GM21723 (cell line): ENCODE results near the gene COL20A1.

Experiments
- ATAC-seq: cut with Tn5 transposase; IDR thresholded peaks from one replicate; pipeline ENCODE4 v1.9.1; 2021; ENCODE audit warnings: mild to moderate bottlenecking, moderate library complexity; ENCODE audit not compliant: unreplicated experiment

COL20A1 gene

GRCh38 chr20:63306673-63307537 is 13.9 kb downstream of the COL20A1 start:
- no peak for ATAC-seq

- no peak for ATAC-seq
Measured at GRCh38 chr20:63307538-63308217, 14.7 kb downstream of the COL20A1 start.

DNA sequence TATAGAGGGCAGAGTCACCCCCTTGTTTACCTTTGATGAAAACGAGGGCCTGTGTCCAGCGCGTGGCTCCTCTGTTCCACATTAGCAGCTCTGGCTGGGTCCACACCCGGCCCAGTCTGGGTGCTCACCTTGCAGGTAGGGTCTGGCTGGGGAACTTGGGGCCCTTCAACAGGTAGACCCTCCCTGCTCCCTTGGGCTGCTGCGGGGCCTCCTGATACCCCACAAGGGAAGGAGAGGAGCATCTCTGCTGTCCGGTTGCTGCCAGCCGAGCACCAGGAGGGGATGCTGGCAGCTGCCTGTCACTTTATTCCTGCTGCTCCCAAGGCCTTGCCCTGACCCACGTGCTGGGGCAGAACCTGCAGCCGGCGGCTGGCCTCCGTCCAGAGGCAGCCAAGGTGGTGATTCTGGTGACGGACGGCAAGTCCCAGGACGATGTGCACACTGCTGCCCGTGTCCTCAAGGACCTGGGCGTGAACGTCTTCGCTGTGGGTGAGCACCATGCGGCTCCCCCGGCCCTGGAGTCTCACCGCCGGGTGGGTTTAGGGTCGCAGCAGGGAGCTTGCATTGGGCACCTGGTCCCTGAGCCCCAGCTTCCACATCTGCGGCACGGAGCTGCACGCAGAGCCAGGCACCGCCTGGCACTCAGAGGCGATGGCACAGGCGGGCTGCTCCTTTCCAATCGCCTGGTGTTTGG is 15.4 kb downstream of the COL20A1 start:
- no peak for ATAC-seq

GRCh38 chr20:63309261-63310071 is 16.5 kb downstream of the COL20A1 start:
- no peak for ATAC-seq

- no peak for ATAC-seq
Measured at GRCh38 chr20:63310265-63310991, 17.4 kb downstream of the COL20A1 start.

DNA sequence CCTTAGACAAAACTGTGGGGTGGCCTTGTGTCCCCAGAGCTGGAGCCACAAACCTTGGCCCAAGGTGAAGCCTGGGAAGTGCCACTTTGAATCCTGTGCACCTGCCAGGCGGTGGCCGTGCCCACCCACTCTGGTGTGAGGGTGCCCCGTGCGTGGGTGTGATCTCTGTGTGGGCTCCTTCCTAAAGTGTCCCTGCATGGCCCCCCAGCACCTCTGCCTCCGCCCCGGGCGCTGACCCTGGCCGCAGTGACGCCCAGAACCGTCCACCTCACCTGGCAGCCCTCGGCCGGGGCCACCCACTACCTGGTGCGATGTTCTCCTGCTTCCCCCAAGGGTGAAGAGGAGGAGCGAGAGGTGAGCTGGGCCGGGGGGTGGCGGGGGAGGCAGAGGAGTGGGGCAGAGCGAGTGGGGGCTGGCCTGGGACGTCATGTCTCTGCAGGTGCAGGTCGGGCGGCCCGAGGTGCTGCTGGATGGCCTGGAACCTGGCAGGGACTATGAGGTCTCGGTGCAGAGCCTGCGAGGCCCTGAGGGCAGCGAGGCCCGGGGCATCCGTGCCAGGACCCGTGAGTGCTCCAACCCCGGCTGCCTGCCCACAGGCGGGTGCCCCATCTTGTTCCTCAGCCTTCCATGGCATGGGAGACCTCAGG is 18.3 kb downstream of the COL20A1 start:
- no peak for ATAC-seq

DNA sequence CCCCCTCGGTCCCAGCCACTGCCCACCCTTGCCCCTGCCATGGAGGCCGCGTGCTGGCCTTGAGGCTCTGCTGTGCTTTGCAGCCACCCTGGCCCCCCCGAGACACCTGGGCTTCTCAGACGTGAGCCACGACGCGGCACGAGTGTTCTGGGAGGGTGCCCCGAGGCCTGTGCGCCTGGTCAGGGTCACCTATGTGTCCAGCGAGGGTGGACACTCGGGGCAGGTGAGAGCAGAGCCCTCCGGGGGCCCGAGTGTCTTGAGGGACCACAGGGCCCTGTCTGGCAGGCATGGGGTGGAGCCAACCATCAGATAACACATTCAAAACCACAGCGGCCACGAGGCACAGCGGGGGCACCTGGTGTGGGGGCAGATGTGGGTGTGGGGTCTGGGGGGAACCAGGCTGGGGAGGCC is 18.9 kb downstream of the COL20A1 start:
- ATAC-seq: no peak

DNA sequence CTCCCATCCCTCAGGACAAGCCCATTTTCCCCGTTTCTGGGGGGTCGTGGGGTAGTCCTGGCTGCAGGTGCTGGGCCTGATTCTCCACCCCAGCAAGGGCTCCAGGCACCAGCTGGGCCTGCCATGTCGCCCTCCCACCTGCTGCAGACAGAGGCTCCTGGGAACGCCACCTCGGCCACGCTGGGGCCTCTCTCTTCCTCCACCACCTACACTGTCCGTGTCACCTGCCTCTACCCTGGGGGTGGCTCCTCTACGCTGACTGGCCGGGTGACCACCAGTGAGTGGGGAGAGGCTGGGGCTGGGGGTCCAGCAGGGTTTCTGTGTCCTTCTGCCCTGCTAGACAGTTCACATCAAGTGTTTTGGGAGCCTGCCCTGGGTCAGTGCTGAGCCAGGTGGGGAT is 19.3 kb downstream of the COL20A1 start:
- ATAC-seq: no peak

DNA sequence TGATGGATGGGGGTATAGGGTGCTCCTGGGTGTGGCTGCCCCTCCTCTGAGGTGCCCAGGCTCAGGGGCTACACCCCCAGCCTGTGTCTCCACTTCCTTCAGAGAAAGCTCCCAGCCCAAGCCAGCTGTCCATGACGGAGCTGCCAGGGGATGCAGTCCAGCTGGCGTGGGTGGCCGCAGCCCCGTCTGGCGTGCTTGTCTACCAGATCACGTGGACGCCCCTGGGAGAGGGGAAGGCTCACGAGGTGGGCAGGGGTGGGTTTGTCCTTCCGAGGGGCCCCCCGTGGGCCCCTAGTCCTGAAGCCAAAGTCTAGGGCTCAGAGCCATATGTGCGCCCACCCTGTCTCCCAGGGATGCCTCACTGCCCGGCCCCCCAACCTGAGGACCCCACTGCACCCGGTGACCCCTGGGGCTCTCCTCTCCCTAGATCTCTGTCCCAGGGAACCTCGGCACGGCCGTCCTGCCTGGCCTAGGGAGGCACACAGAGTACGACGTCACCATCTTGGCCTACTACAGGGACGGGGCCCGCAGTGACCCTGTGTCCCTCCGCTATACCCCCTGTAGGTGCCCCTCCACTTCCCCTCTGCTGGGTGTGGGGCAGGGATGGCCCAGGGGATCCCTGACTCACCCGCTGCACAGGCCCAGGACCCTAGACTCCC is 19.8 kb downstream of the COL20A1 start:
- no peak for ATAC-seq

DNA sequence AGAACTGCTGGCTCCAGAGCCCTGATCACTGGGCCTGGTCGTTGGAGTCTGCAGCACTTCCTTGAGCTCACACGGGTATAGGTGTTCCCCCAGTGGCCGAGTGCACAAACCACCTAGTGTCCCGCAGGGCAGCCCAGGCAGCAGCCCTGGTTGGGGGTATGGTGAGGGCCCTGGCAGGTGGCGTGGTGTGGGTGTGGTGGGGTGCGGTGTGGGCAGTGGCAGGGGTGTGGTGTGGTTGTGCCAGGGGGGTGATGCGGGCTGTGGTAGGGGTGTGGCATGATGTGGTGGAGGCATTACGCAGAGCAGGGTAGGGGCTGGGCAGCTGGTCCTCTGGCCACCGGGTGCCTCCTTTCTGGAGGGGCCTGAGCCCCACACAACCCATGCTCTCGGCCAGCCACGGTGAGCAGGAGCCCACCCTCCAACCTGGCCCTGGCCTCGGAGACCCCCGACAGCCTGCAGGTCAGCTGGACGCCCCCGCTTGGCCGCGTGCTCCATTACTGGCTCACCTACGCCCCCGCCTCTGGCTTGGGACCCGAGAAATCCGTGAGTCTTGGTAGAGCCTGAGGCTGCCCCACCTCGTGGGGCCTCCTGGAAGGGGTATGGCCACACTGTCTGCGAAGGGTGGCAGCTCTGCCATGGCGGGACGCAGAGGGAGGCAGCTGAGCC is 20.5 kb downstream of the COL20A1 start:
- no peak for ATAC-seq

DNA sequence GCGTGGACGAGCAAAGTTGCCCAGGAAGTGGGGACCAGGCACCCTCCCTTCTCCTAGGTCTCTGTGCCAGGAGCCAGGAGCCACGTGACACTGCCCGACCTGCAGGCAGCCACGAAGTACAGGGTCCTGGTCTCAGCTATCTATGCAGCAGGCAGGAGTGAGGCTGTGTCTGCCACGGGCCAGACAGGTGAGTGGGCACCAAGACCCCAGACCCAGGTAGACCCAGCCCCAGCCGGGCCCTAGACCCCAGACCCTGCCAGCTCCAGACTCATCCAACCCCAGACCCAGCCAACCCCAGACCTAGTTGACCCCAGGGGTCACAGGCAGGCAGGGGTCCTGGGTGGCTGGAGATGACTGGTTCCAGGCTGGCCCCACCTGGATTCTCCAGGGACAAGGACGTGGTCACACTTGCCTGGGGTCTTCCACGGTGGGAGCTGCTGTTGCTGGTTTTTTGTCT is 21.1 kb downstream of the COL20A1 start:
- ATAC-seq: no peak

DNA sequence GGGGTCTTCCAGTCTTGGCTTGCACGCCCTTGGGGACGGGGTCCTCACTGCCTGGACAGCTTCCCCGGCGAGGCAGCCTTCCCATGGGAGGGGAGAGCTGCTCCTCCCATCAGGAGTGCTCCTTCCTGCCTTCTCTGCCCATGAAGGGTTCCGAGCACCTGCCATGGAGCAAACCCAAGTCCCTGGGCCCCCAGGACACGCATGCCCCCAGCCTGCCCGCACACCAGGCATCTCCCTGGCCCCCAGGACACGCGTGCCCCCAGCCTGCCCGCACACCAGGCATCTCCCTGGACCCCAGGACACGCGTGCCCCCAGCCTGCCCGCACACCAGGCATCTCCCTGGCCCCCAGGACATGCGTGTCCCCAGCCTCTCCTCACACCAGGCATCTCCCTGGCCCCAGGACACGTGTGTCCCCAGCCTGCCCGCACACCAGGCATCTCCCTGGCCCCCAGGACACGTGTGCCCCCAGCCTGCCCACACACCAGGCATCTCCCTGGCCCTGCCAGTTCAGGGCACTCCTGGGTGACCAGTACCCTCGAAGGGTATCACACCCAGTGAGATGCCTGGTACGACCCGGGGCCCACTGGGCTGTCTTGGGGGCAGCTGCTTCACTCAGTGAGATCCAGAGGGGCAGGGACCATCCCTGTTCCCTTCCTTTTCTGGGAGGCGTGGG is 21.7 kb downstream of the COL20A1 start:
- no peak for ATAC-seq

DNA sequence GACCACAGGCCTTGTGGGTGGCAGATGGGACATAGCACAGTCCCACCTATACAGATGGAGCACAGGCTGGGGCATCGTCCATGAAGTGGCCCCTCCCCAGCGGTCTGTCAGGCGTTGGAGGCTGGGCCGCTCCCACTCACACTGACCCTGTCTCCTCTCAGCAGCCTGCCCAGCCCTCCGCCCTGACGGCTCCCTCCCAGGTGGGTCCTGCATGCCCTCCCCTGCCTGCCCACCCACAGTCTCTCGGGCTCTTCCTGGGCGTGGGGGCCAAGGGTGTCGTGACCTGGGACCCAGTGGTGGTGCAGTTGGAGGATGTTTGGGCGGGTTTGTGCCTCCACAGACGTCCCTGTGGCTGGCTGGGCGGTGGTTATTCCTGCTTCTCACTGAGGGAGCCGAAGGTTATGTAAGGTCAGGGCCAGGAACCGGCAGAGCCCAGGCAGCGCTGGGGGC is 22.3 kb downstream of the COL20A1 start:
- no peak for ATAC-seq

GRCh38 chr20:63315731-63316491 is 22.9 kb downstream of the COL20A1 start:
- ATAC-seq: no peak

DNA sequence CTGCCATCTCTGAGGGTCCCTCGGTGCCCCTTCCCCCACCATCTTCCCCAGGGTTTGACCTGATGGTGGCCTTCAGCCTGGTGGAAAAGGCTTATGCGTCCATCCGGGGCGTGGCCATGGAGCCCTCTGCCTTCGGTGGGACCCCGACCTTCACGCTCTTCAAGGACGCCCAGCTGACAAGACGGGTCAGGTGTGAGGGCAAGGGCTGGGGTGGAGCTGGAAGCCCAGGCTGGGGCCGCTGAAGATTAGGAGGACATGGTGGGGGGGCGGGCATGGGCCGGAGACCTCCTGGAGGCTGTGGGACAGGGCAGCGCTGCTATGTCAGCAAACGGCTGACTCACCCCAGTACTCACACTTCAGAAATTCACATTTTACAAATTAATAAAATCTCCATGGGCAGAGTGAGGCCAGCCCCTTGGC is 23.5 kb downstream of the COL20A1 start:
- no peak for ATAC-seq

DNA sequence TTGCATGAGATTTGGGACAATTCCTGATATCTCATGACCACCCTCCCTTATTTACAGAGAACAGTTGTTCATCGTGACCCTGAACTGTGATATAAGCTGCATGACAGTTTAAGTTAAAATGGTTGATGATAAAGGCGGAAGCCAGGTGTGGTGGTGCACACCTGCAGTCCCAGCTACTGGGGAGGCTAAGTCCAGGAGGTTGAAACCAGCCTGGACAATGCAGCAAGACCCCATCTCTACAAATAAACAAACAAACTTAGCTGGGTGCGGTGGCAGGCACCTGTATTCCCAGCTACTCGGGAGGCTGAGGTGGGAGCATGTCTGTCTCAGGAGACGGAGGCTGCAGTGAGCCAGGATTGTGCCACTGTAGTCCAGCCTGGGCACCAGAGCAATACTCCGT is 24.1 kb downstream of the COL20A1 start:
- no peak for ATAC-seq

- no peak for ATAC-seq
Measured at GRCh38 chr20:63317601-63318291, 24.8 kb downstream of the COL20A1 start.
